Transverse colon (tissue), 4 donors: ENCODE data around the gene BNIP3. TPM values are rescaled to one million over a fixed set of nuclear protein-coding genes. Genes with fewer than 3 reads are reported as not detected.

Experiments used
- DNase-seq: peaks from one replicate; pipeline ENCODE4 v3.0.0-alpha.2; 2019
- H3K27ac ChIP-seq, 4 donors: fragments of 200-600 bp; sonication (generic); 2 replicates each; pipeline ENCODE4 v1.5.1; 2016 to 2018; ENCODE audit warnings: inconsistent platforms in 4 of 4
- H3K27me3 ChIP-seq: fragments of 200-600 bp; sonication (generic); 2 replicates; pipeline ENCODE4 v1.5.1; 2017; ENCODE audit warnings: inconsistent platforms
- H3K36me3 ChIP-seq, 4 donors: fragments of 200-600 bp; sonication (generic); 2 replicates each; pipeline ENCODE4 v1.5.1; 2017 to 2019; ENCODE audit warnings: inconsistent platforms in 4 of 4
- H3K4me1 ChIP-seq, 4 donors: fragments of 200-600 bp; sonication (generic); 2 replicates each; pipeline ENCODE4 v1.5.1; 2017 to 2020; ENCODE audit warnings: inconsistent platforms in 4 of 4
- H3K4me3 ChIP-seq, 4 donors: fragments of 200-600 bp; sonication (generic); 1 replicate in 1 of 4; 2 replicates in 3 of 4; pipeline versions ENCODE4 v1.5.1 to v1.6.1; 2017 to 2019; ENCODE audit warnings: inconsistent platforms in 4 of 4
- H3K9me3 ChIP-seq, 2 donors: fragments of 200-600 bp; sonication (generic); 2 replicates each; pipeline ENCODE4 v1.5.1; 2017 to 2019; ENCODE audit warnings: inconsistent platforms in 2 of 2
- EP300 ChIP-seq: sonication (generic); formaldehyde crosslinking; IDR thresholded peaks from one replicate; pipeline ENCODE4 v1.6.1; 2017; ENCODE audit warnings: antibody characterized with exemption, low read depth
- POLR2A ChIP-seq: fragments of 450-650 bp; IDR thresholded peaks from one replicate; pipeline ENCODE4 v1.6.1; 2016; ENCODE audit warnings: antibody characterized with exemption, mild to moderate bottlenecking, moderate library complexity
- POLR2AphosphoS5 ChIP-seq, 3 donors: sonication (generic); formaldehyde crosslinking; IDR thresholded peaks; one replicate each; pipeline ENCODE4 v1.6.1; 2016; ENCODE audit warnings: antibody characterized with exemption in 3 of 3
- WGBS, 2 donors: methylation state at CpG; one replicate each; pipeline ENCODE4 v1.1.5; 2018; ENCODE audit warnings: low coverage in 1 of 2; 5-methylcytosine and 5-hydroxymethylcytosine counted together
- in situ Hi-C, 4 donors: fragments of 200-750 bp; cut with MboI; loops; one replicate each; pipeline versions ENCODE4 v1.15.0 to v1.15.1; 2017; ENCODE audit warnings: low sequenced_read_pairs in 3 of 4, low pct_ligation_motif_present in 1 of 4, low pct_unique_long_range_greater_than_20kb in 1 of 4
- intact Hi-C: fragments of 100-400 bp; cut with DNase I; formaldehyde crosslinking; loops from one replicate; pipeline ENCODE4 v1.15.1; 2023; ENCODE audit warnings: low total_unique reads
- total RNA-seq, 4 donors: library from RNA; depleted of rRNA; stranded (reverse); fragments of >200 nt; gene quantifications; one replicate each; pipeline ENCODE4 v1.1.0, GENCODE V29; 2016
- TF ChIP-seq, protein P1 (sequence below), 5 experiments: fragments of 200-600 bp in 3 of 5; fragments of 450-650 bp in 2 of 5; sonication (generic) in 3 of 5; IDR thresholded peaks; 1 replicate in 2 of 5; 2 replicates in 3 of 5; pipeline ENCODE4 v1.5.1; 2016 to 2017; ENCODE audit warnings: antibody characterized with exemption in 5 of 5, inconsistent platforms in 3 of 5, mild to moderate bottlenecking in 2 of 5, moderate library complexity in 1 of 5

The BNIP3 gene
- total RNA-seq, 4 donors from 2014 or later, result 9.7 to 36.8 (median 27.6) TPM

DNA sequence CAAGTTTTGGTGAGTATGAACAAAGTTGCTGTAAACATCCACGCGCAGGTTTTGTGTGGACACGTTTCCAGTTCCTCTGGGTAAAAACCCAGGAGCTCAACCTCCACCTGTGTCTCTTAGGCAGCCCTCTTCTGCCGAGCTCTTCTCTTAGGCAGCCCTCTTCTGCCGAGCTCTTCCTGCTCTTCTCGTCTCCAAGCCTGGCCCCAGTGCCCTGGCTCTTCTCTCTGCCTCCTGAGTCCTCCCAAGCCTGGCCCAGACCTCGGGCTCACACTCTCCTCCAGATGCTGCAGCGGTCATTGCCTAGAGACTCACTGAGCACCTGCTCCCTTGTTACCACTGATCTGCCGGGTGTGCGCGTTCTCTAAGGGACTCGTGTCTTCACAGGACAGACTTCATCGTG, 38.7 kb upstream of the BNIP3 start:
- peaks cover 0 to 8% (median 3%) of the 10 kb centered on the region in 4 donors for H3K4me1 ChIP-seq
- H3K36me3 ChIP-seq, result no peaks in the 10 kb centered on the region
- WGBS, 2 donors, result 81 to 100% methylated on average over 2 to 13 of the region's 13 CpGs
- H3K27me3 ChIP-seq, result peaks cover 22% of the 10 kb centered on the region
- H3K4me3 ChIP-seq, result no peak overlapping the region
- intact Hi-C loops, result loop anchor here (5.0 kb wide), 1 partner anchor 133 kb away; no protein-coding TSS in a partner anchor
- in situ Hi-C loops, result loop anchor here (5.0 to 10.0 kb wide), 2 partner anchors 126 to 133 kb away; no protein-coding TSS in a partner anchor
- H3K9me3 ChIP-seq, result no peaks in the 10 kb centered on the region
- TF ChIP-seq, protein P1, sequence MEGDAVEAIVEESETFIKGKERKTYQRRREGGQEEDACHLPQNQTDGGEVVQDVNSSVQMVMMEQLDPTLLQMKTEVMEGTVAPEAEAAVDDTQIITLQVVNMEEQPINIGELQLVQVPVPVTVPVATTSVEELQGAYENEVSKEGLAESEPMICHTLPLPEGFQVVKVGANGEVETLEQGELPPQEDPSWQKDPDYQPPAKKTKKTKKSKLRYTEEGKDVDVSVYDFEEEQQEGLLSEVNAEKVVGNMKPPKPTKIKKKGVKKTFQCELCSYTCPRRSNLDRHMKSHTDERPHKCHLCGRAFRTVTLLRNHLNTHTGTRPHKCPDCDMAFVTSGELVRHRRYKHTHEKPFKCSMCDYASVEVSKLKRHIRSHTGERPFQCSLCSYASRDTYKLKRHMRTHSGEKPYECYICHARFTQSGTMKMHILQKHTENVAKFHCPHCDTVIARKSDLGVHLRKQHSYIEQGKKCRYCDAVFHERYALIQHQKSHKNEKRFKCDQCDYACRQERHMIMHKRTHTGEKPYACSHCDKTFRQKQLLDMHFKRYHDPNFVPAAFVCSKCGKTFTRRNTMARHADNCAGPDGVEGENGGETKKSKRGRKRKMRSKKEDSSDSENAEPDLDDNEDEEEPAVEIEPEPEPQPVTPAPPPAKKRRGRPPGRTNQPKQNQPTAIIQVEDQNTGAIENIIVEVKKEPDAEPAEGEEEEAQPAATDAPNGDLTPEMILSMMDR (IDR thresholded peaks at IDR 0.05), result no peak
- TF ChIP-seq POLR2AphosphoS5 (IDR thresholded peaks at IDR 0.05) (no peak), POLR2A (no peak), EP300 (no peak)
- no peak overlapping the region for H3K27ac ChIP-seq
- DNase-seq, result no peak

DNA sequence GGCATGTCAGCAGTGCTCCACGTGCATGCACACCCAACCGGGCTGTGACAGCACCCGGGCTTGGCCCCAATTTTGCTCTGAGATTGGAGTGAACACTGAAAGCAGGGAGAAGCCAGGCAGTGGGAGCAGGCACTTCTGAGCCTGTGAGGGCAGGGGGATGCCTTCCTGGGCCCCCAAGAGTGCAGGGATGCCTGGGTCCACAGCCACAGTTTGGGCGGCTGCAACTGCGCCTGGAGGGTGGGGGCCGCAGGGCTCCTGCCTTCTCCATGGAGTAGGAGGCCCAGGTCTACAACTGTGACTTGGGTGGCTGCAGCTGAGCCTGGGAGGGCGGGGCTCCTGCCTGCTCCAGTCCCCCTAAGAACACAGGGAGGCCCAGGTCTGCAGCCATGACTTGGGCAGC, 37.6 kb upstream of the BNIP3 start:
- intact Hi-C loops (no loop called here), in situ Hi-C loops (no loop called here)
- no peak overlapping the region for H3K27ac ChIP-seq
- no peak overlapping the region for H3K4me3 ChIP-seq
- no peak for DNase-seq
- no peaks in the 10 kb centered on the region for H3K9me3 ChIP-seq
- H3K27me3 ChIP-seq, result peaks cover 12% of the 10 kb centered on the region
- peaks cover 0 to 8% (median 3%) of the 10 kb centered on the region in 4 donors for H3K4me1 ChIP-seq
- no peaks in the 10 kb centered on the region for H3K36me3 ChIP-seq
- no peak for TF ChIP-seq EP300
- TF ChIP-seq POLR2A, result no peak
- TF ChIP-seq, protein P1 (IDR thresholded peaks at IDR 0.05), result no peak
- TF ChIP-seq POLR2AphosphoS5 (IDR thresholded peaks at IDR 0.05), result no peak
- 85% methylated on average over 7 of the region's 7 CpGs; no CpG with 5 or more reads in 1 of the 2 donors for WGBS, 2 donors

DNA sequence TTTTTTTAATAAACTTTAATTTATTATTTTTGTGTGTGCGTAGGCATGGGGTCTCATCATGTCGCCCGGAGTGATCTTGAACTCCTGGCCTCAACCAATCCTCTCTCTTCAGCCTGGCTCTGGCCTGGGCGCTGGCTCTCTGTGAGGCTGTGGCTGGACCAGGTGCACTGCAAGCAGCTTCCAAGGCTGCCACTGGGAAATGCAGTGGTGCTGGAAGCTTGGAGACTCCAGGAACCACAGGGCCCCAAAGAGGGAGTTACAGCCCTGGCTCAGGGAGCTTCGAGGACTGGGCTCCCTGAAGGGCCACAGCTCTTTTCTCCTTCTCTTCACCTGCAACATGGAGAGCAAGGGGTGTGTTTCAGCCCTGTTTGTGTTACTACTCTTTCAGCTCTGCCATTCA, 36.7 kb upstream of the BNIP3 start:
- DNase-seq, result no peak
- Histone ChIP-seq H3K4me3 (no peak overlapping the region), H3K4me1 (peaks cover 0 to 7% (median 2%) of the 10 kb centered on the region in 4 donors), H3K36me3 (no peaks in the 10 kb centered on the region), H3K9me3 (no peaks in the 10 kb centered on the region), H3K27ac (no peak overlapping the region), H3K27me3 (peaks cover 3% of the 10 kb centered on the region)
- TF ChIP-seq POLR2A, result no peak
- TF ChIP-seq EP300, result no peak
- TF ChIP-seq, protein P1 (IDR thresholded peaks at IDR 0.05), result no peak
- TF ChIP-seq POLR2AphosphoS5 (IDR thresholded peaks at IDR 0.05), result no peak
- intact Hi-C loops, result no loop called here
- in situ Hi-C loops, result no loop called here
- 43 to 85% methylated on average over 3 to 5 of the region's 5 CpGs for WGBS, 2 donors

DNA sequence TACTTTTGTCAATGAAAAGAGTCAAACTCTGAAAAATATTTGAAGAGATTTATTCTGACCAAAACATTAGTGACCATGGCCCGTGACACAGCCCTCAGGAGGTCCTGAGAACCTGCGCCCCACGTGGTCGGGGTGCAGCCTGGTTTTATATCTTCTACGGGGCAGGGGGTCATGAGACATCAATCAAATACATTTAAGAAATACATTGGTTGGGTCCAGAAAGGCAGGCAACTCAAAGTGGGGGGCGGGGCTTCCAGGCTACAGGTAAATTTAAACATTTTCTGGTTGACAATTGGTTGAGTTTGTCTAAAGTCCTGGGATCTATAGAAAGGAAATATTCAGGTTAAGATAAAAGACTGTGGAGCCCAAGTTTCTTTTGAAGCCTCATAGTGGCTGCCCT, 34.8 kb upstream of the BNIP3 start:
- H3K27ac ChIP-seq, result no peak overlapping the region
- H3K9me3 ChIP-seq, result no peaks in the 10 kb centered on the region
- WGBS, 2 donors, result 74 to 80% methylated on average over 1 to 6 of the region's 6 CpGs
- DNase-seq, result no peak
- intact Hi-C loops, result no loop called here
- no peaks in the 10 kb centered on the region for H3K27me3 ChIP-seq
- H3K36me3 ChIP-seq, result no peaks in the 10 kb centered on the region
- no peak overlapping the region for H3K4me3 ChIP-seq
- TF ChIP-seq, protein P1 (IDR thresholded peaks at IDR 0.05), result no peak
- TF ChIP-seq POLR2A (no peak), POLR2AphosphoS5 (IDR thresholded peaks at IDR 0.05) (no peak), EP300 (no peak)
- H3K4me1 ChIP-seq, result no peaks in the 10 kb centered on the region
- in situ Hi-C loops, result no loop called here
